ENCODE results near the gene PCNX4. TPM values are rescaled to one million over a fixed set of nuclear protein-coding genes. Genes with fewer than 3 reads are reported as not detected.
A peak's percentile ranks its signal among the peaks of the same experiment; 100 is the strongest.

The PCNX4 gene
- total RNA-seq, 2 experiments from 2014 or later, result 17.3 to 21.0 TPM

- ChIA-PET CTCF (no interaction called here), POLR2A (no interaction called here)
- intact Hi-C loops (cut with DNase I, micrococcal nuclease), result no loop called here
- peaks cover 10% of the 10 kb centered on the region for H3K36me3 ChIP-seq (ENCODE audit: insufficient read depth, low read length)
- no peak overlapping the region for H3K4me3 ChIP-seq (ENCODE audit: low read length)
- Mint-ChIP-seq H3K27ac (no peak overlapping the region), H3K4me1 (ENCODE audit: low read depth) (peaks cover 56% of the 10 kb centered on the region), H3K4me3 (no peak overlapping the region), H3K36me3 (ENCODE audit: low read depth) (peaks cover 24% of the 10 kb centered on the region), H3K9me3 (no peaks in the 10 kb centered on the region), H3K27me3 (no peaks in the 10 kb centered on the region)
- TF ChIP-seq CTCF (IDR thresholded peaks at IDR 0.05), result no peak
- no peaks in the 10 kb centered on the region for H3K9me3 ChIP-seq (ENCODE audit: control insufficient read depth in 1 of 2, insufficient read depth in 1 of 2, low read length in 2 of 2)
- no peaks in the 10 kb centered on the region for H3K27me3 ChIP-seq (ENCODE audit: control insufficient read depth in 1 of 2, insufficient read depth in 2 of 2, low read length in 2 of 2)
- no peak for DNase-seq
- no peak overlapping the region for H3K27ac ChIP-seq (ENCODE audit: low read depth in 1 of 2, low read length in 2 of 2)
- no peak for ATAC-seq (ENCODE audit: poor library complexity)
- no peaks in the 10 kb centered on the region for H3K4me1 ChIP-seq (ENCODE audit: insufficient read depth, low read length)
Observed at GRCh38 chr14:60101786-60102185, 10.1 kb downstream of the PCNX4 start.

- no peak overlapping the region for H3K4me3 ChIP-seq (ENCODE audit: low read length)
- Mint-ChIP-seq H3K9me3 (no peaks in the 10 kb centered on the region), H3K36me3 (ENCODE audit: low read depth) (peaks cover 28% of the 10 kb centered on the region), H3K4me1 (ENCODE audit: low read depth) (peaks cover 56% of the 10 kb centered on the region), H3K4me3 (no peak overlapping the region), H3K27me3 (no peaks in the 10 kb centered on the region), H3K27ac (no peak overlapping the region)
- CTCF ChIA-PET, result no interaction called here
- intact Hi-C loops (cut with DNase I, micrococcal nuclease), result no loop called here
- ATAC-seq (ENCODE audit: poor library complexity) (no peak), DNase-seq (no peak)
- H3K36me3 ChIP-seq (ENCODE audit: insufficient read depth, low read length), result peaks cover 7% of the 10 kb centered on the region
- no peaks in the 10 kb centered on the region for H3K9me3 ChIP-seq (ENCODE audit: control insufficient read depth in 1 of 2, insufficient read depth in 1 of 2, low read length in 2 of 2)
- TF ChIP-seq CTCF (IDR thresholded peaks at IDR 0.05), result no peak
- no peaks in the 10 kb centered on the region for H3K27me3 ChIP-seq (ENCODE audit: control insufficient read depth in 1 of 2, insufficient read depth in 2 of 2, low read length in 2 of 2)
- POLR2A ChIA-PET, result no interaction called here
- H3K27ac ChIP-seq (ENCODE audit: low read depth in 1 of 2, low read length in 2 of 2), result no peak overlapping the region
- H3K4me1 ChIP-seq (ENCODE audit: insufficient read depth, low read length), result no peaks in the 10 kb centered on the region
Observed at GRCh38 chr14:60102389-60102788, 10.7 kb downstream of the PCNX4 start.

- ChIA-PET CTCF (interaction anchor here (0.9 kb wide), 1 partner anchor 225 kb away, joined by 3 read pairs; no protein-coding TSS in a partner anchor), POLR2A (no interaction called here)
- Histone ChIP-seq H3K36me3 (ENCODE audit: insufficient read depth, low read length) (peaks cover 9% of the 10 kb centered on the region), H3K4me3 (ENCODE audit: low read length) (no peak overlapping the region), H3K27me3 (ENCODE audit: control insufficient read depth in 1 of 2, insufficient read depth in 2 of 2, low read length in 2 of 2) (no peaks in the 10 kb centered on the region), H3K4me1 (ENCODE audit: insufficient read depth, low read length) (no peaks in the 10 kb centered on the region), H3K27ac (ENCODE audit: low read depth in 1 of 2, low read length in 2 of 2) (no peak overlapping the region), H3K9me3 (ENCODE audit: control insufficient read depth in 1 of 2, insufficient read depth in 1 of 2, low read length in 2 of 2) (no peaks in the 10 kb centered on the region)
- ATAC-seq (ENCODE audit: poor library complexity) (no peak), DNase-seq (peak in 2 of 14 experiments; percentile 35 to 47)
- Mint-ChIP-seq H3K36me3 (ENCODE audit: low read depth) (peaks cover 33% of the 10 kb centered on the region), H3K9me3 (no peaks in the 10 kb centered on the region), H3K4me3 (no peak overlapping the region), H3K27me3 (no peaks in the 10 kb centered on the region), H3K27ac (no peak overlapping the region), H3K4me1 (ENCODE audit: low read depth) (peaks cover 46% of the 10 kb centered on the region)
- intact Hi-C loops (cut with DNase I, micrococcal nuclease), result no loop called here
- no peak for TF ChIP-seq CTCF (IDR thresholded peaks at IDR 0.05)
Observed at GRCh38 chr14:60106339-60106738, 14.6 kb downstream of the PCNX4 start.

All from CD4-positive, alpha-beta T cell (primary cell).